HepG2 (cell line): Measurements from ENCODE around the gene MIA2. TPM values are rescaled to one million over a fixed set of nuclear protein-coding genes. Genes with fewer than 3 reads are reported as not detected.

Source experiments
- ATAC-seq: fragments of 200-7000 bp; cut with Tn5 transposase; 3 replicates; pipeline ENCODE4 v1.9.1; 2020; ENCODE audit warnings: mild to moderate bottlenecking, moderate library complexity
- BruUV-seq: library from RNA; stranded (reverse); fragments of 400-500 nt; replicated peaks from 2 replicates; lab custom pipeline; 2021; lab: Mats Ljungman, UMichigan
- CTCF ChIA-PET: fragments of 300-600 bp; formaldehyde crosslinking; extraction: SDS; loops from one replicate; lab custom pipeline; 2021; ENCODE audit warnings: low total read pairs, inconsistent platforms, low intra/inter-chr PET ratio; lab: Yijun Ruan, JAX
- POLR2A ChIA-PET: fragments of 350-600 bp; sonication (Branson Sonifier 250); formaldehyde crosslinking; loops from one replicate; lab custom pipeline; 2020; ENCODE audit warnings: antibody characterized with exemption, inconsistent platforms; lab: Yijun Ruan, JAX
- DNase-seq: peaks from one replicate; pipeline ENCODE4 v3.0.0-alpha.2; 2015; ENCODE audit warnings: low spot score
- FAIRE-seq: peaks from 3 replicates; lab custom pipeline; 2011; peaks lifted over from hg19 to GRCh38; lab: Jason Lieb, UNC
- H2AFZ ChIP-seq: one replicate; pipeline ENCODE4 v1.6.1; 2011; ENCODE audit warnings: low read length, inconsistent platforms
- H3K27ac ChIP-seq: fragments of 300-600 bp; 3 replicates; pipeline ENCODE4 v1.8.0; 2011; ENCODE audit warnings: mixed run types, mild to moderate bottlenecking, mixed read lengths, low read length, inconsistent platforms; ENCODE audit not compliant: insufficient read depth; ENCODE audit errors: extremely low read length
- H3K27me3 ChIP-seq, 2 experiments: fragments of 200-600 bp in 1 of 2; 2 replicates in 1 of 2; 3 replicates in 1 of 2; pipeline versions ENCODE4 v1.6.0 to v1.8.0; 2011; ENCODE audit warnings: low read length in 2 of 2, mild to moderate bottlenecking in 2 of 2, moderate library complexity in 2 of 2, inconsistent platforms in 1 of 2; ENCODE audit not compliant: insufficient read depth in 2 of 2, control insufficient read depth in 1 of 2
- H3K36me3 ChIP-seq, 2 experiments: fragments of 200-600 bp in 1 of 2; replicated peaks in 1 of 2; 2 replicates in 1 of 2; 3 replicates in 1 of 2; pipeline versions ENCODE4 v1.5.1 to v1.8.0; 2011; ENCODE audit warnings: low read length in 2 of 2, inconsistent platforms in 1 of 2; ENCODE audit not compliant: insufficient read depth in 2 of 2, control insufficient read depth in 1 of 2
- H3K4me1 ChIP-seq: 2 replicates; pipeline ENCODE4 v1.5.1; 2012; ENCODE audit warnings: low read length, inconsistent platforms; ENCODE audit not compliant: insufficient read depth
- H3K4me2 ChIP-seq: 2 replicates; pipeline ENCODE4 v1.6.0; 2011; ENCODE audit warnings: low read depth, low read length, inconsistent platforms
- H3K4me3 ChIP-seq, 3 experiments: fragments of 200-600 bp in 1 of 3; sonication (generic), shearing (Covaris generic) in 1 of 3; replicated peaks in 1 of 3; 2 replicates each; pipeline ENCODE4 v1.5.1; 2011 to 2016; ENCODE audit warnings: low read length in 3 of 3, inconsistent platforms in 2 of 3, low read depth in 2 of 3, mild to moderate bottlenecking in 2 of 3, control low read depth in 1 of 3, mixed read lengths in 1 of 3; ENCODE audit not compliant: insufficient read depth in 1 of 3
- H3K79me2 ChIP-seq: one replicate; pipeline ENCODE4 v1.6.1; 2011; ENCODE audit warnings: low read length, inconsistent platforms; ENCODE audit not compliant: insufficient read depth
- H3K9ac ChIP-seq: 2 replicates; pipeline ENCODE4 v1.6.0; 2011; ENCODE audit warnings: mild to moderate bottlenecking, low read depth, low read length, inconsistent platforms; ENCODE audit not compliant: insufficient read depth
- H3K9me3 ChIP-seq: 2 replicates; pipeline ENCODE4 v1.5.1; 2012; ENCODE audit warnings: mild to moderate bottlenecking, low read length
- H4K20me1 ChIP-seq: 2 replicates; pipeline ENCODE4 v1.6.0; 2011; ENCODE audit warnings: inconsistent platforms, mild to moderate bottlenecking, low read length, moderate library complexity; ENCODE audit not compliant: insufficient read depth
- ATF7 ChIP-seq, 2 experiments: fragments of 450-650 bp in 1 of 2; sonication (generic) in 1 of 2; formaldehyde crosslinking in 1 of 2; IDR thresholded peaks; 2 replicates each; pipeline versions ENCODE4 v1.4.0 to v1.6.1; 2016 to 2020; ENCODE audit warnings: antibody characterized with exemption in 1 of 2, mild to moderate bottlenecking in 1 of 2, missing genetic modification reagents in 1 of 2
- CEBPG ChIP-seq: IDR thresholded peaks from 2 replicates; pipeline ENCODE4 v1.6.1; 2016
- CEBPZ ChIP-seq: IDR thresholded peaks from 2 replicates; pipeline ENCODE4 v1.6.1; 2012; ENCODE audit warnings: low read length, improper control_type of control experiment
- ELF4 ChIP-seq: sonication (generic); formaldehyde crosslinking; IDR thresholded peaks from 2 replicates; pipeline ENCODE4 v1.5.0; 2020; ENCODE audit warnings: missing genetic modification reagents, mild to moderate bottlenecking, moderate library complexity, borderline replicate concordance
- EP300 ChIP-seq, 3 experiments: sonication (generic) in 1 of 3; formaldehyde crosslinking in 1 of 3; IDR thresholded peaks; 2 replicates each; pipeline versions ENCODE4 v1.5.1 to v1.6.1; 2011 to 2020; ENCODE audit warnings: low read depth in 2 of 3, low read length in 2 of 3, borderline replicate concordance in 1 of 3, improper control_type of control experiment in 1 of 3, mild to moderate bottlenecking in 1 of 3, missing genetic modification reagents in 1 of 3, moderate library complexity in 1 of 3
- FOSL1 ChIP-seq: sonication (generic); formaldehyde crosslinking; IDR thresholded peaks from 2 replicates; pipeline ENCODE4 v1.9.0; 2021; ENCODE audit warnings: missing genetic modification reagents, borderline replicate concordance
- GLMP ChIP-seq: sonication (generic); formaldehyde crosslinking; IDR thresholded peaks from 2 replicates; pipeline ENCODE4 v1.9.0; 2021; ENCODE audit warnings: missing genetic modification reagents, mild to moderate bottlenecking, borderline replicate concordance
- KDM5B ChIP-seq: sonication (generic); formaldehyde crosslinking; IDR thresholded peaks from 2 replicates; pipeline ENCODE4 v1.4.0; 2020; ENCODE audit warnings: missing genetic modification reagents, mild to moderate bottlenecking, borderline replicate concordance
- NFIC ChIP-seq: IDR thresholded peaks from 2 replicates; pipeline ENCODE4 v1.6.1; 2012; ENCODE audit warnings: mild to moderate bottlenecking, low read length, inconsistent platforms
- NR2F6 ChIP-seq, 2 experiments: IDR thresholded peaks; 2 replicates each; pipeline ENCODE4 v1.6.1; 2016; ENCODE audit warnings: antibody characterized with exemption in 1 of 2, mild to moderate bottlenecking in 1 of 2
- TCF7L2 ChIP-seq: IDR thresholded peaks from 2 replicates; pipeline ENCODE4 v1.6.1; 2011; ENCODE audit warnings: mild to moderate bottlenecking, low read depth, low read length, moderate library complexity
- ZIK1 ChIP-seq: sonication (generic); formaldehyde crosslinking; IDR thresholded peaks from 2 replicates; pipeline ENCODE4 v1.5.0; 2020; ENCODE audit warnings: mild to moderate bottlenecking, low read depth, missing genetic modification reagents, borderline replicate concordance
- ZNF282 ChIP-seq: fragments of 450-650 bp; IDR thresholded peaks from 2 replicates; pipeline ENCODE4 v1.6.1; 2018; ENCODE audit not compliant: partially characterized antibody
- ZNF816 ChIP-seq: sonication (generic); formaldehyde crosslinking; IDR thresholded peaks from 2 replicates; pipeline ENCODE4 v1.8.0; 2022; ENCODE audit warnings: missing genetic modification reagents, mild to moderate bottlenecking, borderline replicate concordance
- WGBS: methylation state at CpG from one replicate; pipeline ENCODE4 v1.1.6; 2017; ENCODE audit warnings: low lambda C conversion rate; 5-methylcytosine and 5-hydroxymethylcytosine counted together
- in situ Hi-C: cut with HindIII; loops from 2 replicates; pipeline ENCODE4 v1.10.0; 2017; ENCODE audit warnings: low pct_unique_long_range_greater_than_20kb; ENCODE audit not compliant: extremely low pct_ligation_motif_present
- intact Hi-C: fragments of 100-400 bp; cut with micrococcal nuclease; formaldehyde crosslinking; loops from one replicate; pipeline ENCODE4 v1.10.0; 2022; ENCODE audit not compliant: unreplicated experiment
- polyA plus RNA-seq, 8 experiments: library from polyadenylated mRNA; depleted of rRNA in 3 of 8; stranded (reverse) in 7 of 8; unstranded in 1 of 8; fragments of >200 nt; fragmentation: Illumina TruSeq in 4 of 8; extraction: Trizol in 4 of 8; gene quantifications; 2 replicates each; pipeline versions ENCODE4 v1.2.1 to v1.2.3, GENCODE V29; 2011 to 2016; ENCODE audit warnings: low read depth in 4 of 8, missing spikeins in 1 of 8, mixed read lengths in 1 of 8; ENCODE audit not compliant: insufficient read depth in 1 of 8
- total RNA-seq, 5 experiments: library from RNA; depleted of rRNA; stranded (reverse); fragments of >200 nt; fragmentation: Illumina TruSeq; extraction: Trizol; gene quantifications; 2 replicates each; pipeline ENCODE4 v1.2.3, GENCODE V29; 2016; ENCODE audit warnings: low read depth in 1 of 5

The MIA2 gene
- total and polyA plus RNA-seq, 2 of the 13 experiments (the other 11 are each of a cell fraction or from before 2014, with no cell fraction given): 134 to 158 TPM

GRCh38 chr14:39272918-39273317, 39.2 kb downstream of the MIA2 start:
- no peak for ATAC-seq
- H3K4me1 ChIP-seq: peaks cover 65% of the 10 kb centered on the region
- intact Hi-C loops: no loop called here
- no peak for FAIRE-seq
- peaks cover 10% of the 10 kb centered on the region for H3K9me3 ChIP-seq
- peaks cover 20% of the 10 kb centered on the region for H4K20me1 ChIP-seq
- peaks cover 96% of the 10 kb centered on the region for H3K79me2 ChIP-seq
- no peaks in the 10 kb centered on the region for H3K27me3 ChIP-seq
- no peak overlapping the region for H2AFZ ChIP-seq
- no peak overlapping the region for H3K9ac ChIP-seq
- CTCF ChIA-PET: no interaction called here
- H3K27ac ChIP-seq: no peak overlapping the region
- H3K4me2 ChIP-seq: no peak overlapping the region
- no TSS peak for BruUV-seq
- TF ChIP-seq EP300 (IDR thresholded peaks at IDR 0.05; ENCODE audit: low read depth in 2 of 2, low read length in 2 of 2): no peak
- no peak for TF ChIP-seq EP300 (CRISPR knock-in tag; IDR thresholded peaks at IDR 0.05; ENCODE audit: borderline replicate concordance)
- TF ChIP-seq ELF4 (CRISPR knock-in tag): no peak
- TF ChIP-seq ZNF282: peak; percentile 67
- TF ChIP-seq ATF7 (IDR thresholded peaks at IDR 0.05): peak; percentile 61; the same call in 1 of the 2 replicates
- no peak for TF ChIP-seq ATF7 (CRISPR knock-in tag; IDR thresholded peaks at IDR 0.05)
- TF ChIP-seq, all 625 proteins: peak for 2
- POLR2A ChIA-PET: interaction anchor here (0.6 kb wide), 1 partner anchor 9 kb away, joined by 3 read pairs; no protein-coding TSS in a partner anchor
- in situ Hi-C loops: no loop called here
- H3K36me3 ChIP-seq: peaks cover 3 to 6% of the 10 kb centered on the region in 2 experiments
- 92% methylated on average over 1 of the region's 1 CpG for WGBS
- DNase-seq: no peak
- H3K4me3 ChIP-seq: no peak overlapping the region

- no peak for DNase-seq
- peaks cover 40% of the 10 kb centered on the region for H3K4me1 ChIP-seq
- peaks cover 8 to 30% of the 10 kb centered on the region in 2 experiments for H3K36me3 ChIP-seq
- ATAC-seq: no peak
- BruUV-seq: no TSS peak
- no peak for FAIRE-seq
- in situ Hi-C loops: no loop called here
- peaks cover 87% of the 10 kb centered on the region for H3K79me2 ChIP-seq
- H4K20me1 ChIP-seq: peaks cover 13% of the 10 kb centered on the region
- H3K27ac ChIP-seq: no peak overlapping the region
- ChIA-PET CTCF (no interaction called here), POLR2A (interaction anchor here (1.2 to 3.6 kb wide), 5 partner anchors 9 to 172 kb away, joined by 3 to 26 read pairs (median 5); partner anchors contain the start of genes PNN, SEC23A and TRAPPC6B)
- intact Hi-C loops: no loop called here
- H3K4me2 ChIP-seq: no peak overlapping the region
- WGBS: 96% methylated on average over 5 of the region's 5 CpGs
- H3K4me3 ChIP-seq: no peak overlapping the region
- H3K9me3 ChIP-seq: peaks cover 10% of the 10 kb centered on the region
- no peak overlapping the region for H2AFZ ChIP-seq
- H3K9ac ChIP-seq: no peak overlapping the region
- H3K27me3 ChIP-seq: no peaks in the 10 kb centered on the region
- no peak for TF ChIP-seq KDM5B (CRISPR knock-in tag)
- no peak for TF ChIP-seq TCF7L2
- no peak for TF ChIP-seq FOSL1 (CRISPR knock-in tag)
- TF ChIP-seq NR2F6 (IDR thresholded peaks at IDR 0.05): peak; percentile 65; the same call in 1 of the 2 replicates
- no peak for TF ChIP-seq NR2F6 (CRISPR knock-in tag; IDR thresholded peaks at IDR 0.05)
- TF ChIP-seq ZNF816: no peak
- TF ChIP-seq CEBPZ: no peak
- no peak for TF ChIP-seq NFIC
- no peak for TF ChIP-seq GLMP (CRISPR knock-in tag)
- peak; percentile 49; the same call in 1 of the 2 replicates for TF ChIP-seq CEBPG (CRISPR knock-in tag)
- TF ChIP-seq ZIK1 (CRISPR knock-in tag): no peak
Observed at GRCh38 chr14:39275395-39275794, 41.7 kb downstream of the MIA2 start.
